Peyer's patch (tissue), 4 donors: ENCODE measurements around the gene RGS1. TPM values are rescaled to one million over a fixed set of nuclear protein-coding genes. Genes with fewer than 3 reads are reported as not detected.

Experiments used
- DNase-seq, 3 donors: peaks; one replicate each; pipeline ENCODE4 v3.0.0-alpha.2; 2017 to 2019
- H3K27ac ChIP-seq, 4 donors: fragments of 200-600 bp; sonication (generic); one replicate each; pipeline ENCODE4 v1.5.1; 2016 to 2019
- H3K27me3 ChIP-seq, 2 donors: fragments of 200-600 bp; sonication (generic); one replicate each; pipeline ENCODE4 v1.5.1; 2019
- H3K36me3 ChIP-seq, 3 donors: fragments of 200-600 bp; sonication (generic); one replicate each; pipeline ENCODE4 v1.5.1; 2016 to 2019
- H3K4me1 ChIP-seq, 4 donors: fragments of 200-600 bp; sonication (generic); one replicate each; pipeline ENCODE4 v1.5.1; 2016 to 2019
- H3K4me3 ChIP-seq, 4 donors: fragments of 200-600 bp; sonication (generic); 1 replicate in 3 of 4; 2 replicates in 1 of 4; pipeline ENCODE4 v1.5.1; 2016 to 2019; ENCODE audit warnings: mild to moderate bottlenecking in 1 of 4
- H3K9me3 ChIP-seq, 4 donors: fragments of 200-600 bp; sonication (generic); one replicate each; pipeline ENCODE4 v1.5.1; 2016 to 2019; ENCODE audit warnings: mild to moderate bottlenecking in 1 of 4
- POLR2A ChIP-seq, 2 donors: fragments of 450-650 bp; IDR thresholded peaks; one replicate each; pipeline ENCODE4 v1.5.1; 2017; ENCODE audit warnings: antibody characterized with exemption in 2 of 2, mild to moderate bottlenecking in 2 of 2, moderate library complexity in 2 of 2
- total RNA-seq, 4 donors: library from RNA; depleted of rRNA; stranded (reverse); fragments of >200 nt; gene quantifications; one replicate each; pipeline ENCODE4 v1.1.0, GENCODE V29; 2016
- TF ChIP-seq, protein P1 (sequence below), 6 experiments: fragments of 450-650 bp in 4 of 6; fragments of 200-600 bp in 2 of 6; sonication (generic) in 1 of 6; IDR thresholded peaks; one replicate each; pipeline ENCODE4 v1.5.1; 2017 to 2019; ENCODE audit warnings: antibody characterized with exemption in 6 of 6, mild to moderate bottlenecking in 3 of 6, moderate library complexity in 1 of 6

RGS1 gene
- total RNA-seq, 4 donors from 2014 or later, result 5.3 to 149 (median 20.0) TPM

DNA sequence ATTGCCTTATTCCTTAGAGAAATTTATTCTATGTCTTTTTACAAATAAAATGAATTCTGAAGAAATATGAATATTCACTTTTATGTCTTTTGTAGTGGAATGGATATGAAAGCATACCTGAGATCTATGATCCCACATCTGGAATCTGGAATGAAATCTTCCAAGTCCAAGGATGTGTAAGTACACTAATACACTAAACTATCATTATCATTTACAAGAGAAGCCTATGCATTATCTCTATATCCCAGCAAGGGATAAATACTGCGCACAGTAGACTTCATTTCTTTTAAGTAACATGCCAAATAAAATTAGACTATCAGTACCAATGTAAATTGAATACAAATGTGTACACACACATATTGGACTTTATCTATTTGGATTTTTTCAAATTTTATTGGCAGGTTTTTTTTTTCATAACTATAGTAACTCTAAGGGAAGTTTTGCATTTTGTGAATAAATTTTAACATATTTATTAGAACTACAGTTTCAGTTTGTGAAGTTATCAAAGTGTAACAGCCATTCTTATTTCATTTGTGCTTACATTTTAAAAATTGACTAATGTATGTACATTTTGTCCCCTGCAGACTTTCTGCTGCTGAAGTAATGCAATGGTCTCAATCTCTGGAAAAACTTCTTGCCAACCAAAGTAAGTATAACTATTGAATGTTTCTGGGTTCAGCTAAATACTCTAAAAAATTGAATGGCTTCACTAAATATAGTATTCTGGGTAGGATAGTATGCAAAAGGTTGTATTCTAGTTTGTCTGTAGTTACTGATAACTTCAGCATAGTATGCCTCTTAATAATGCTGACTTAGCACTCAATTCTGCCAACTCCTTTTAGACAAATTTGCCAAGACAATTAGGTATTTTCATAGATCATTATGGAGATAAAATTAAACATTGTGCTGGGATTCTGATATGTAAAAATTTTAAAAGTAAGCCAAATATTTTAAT, 894 bp downstream of the RGS1 start:
- H3K4me1 ChIP-seq, result peaks cover 0 to 4% (median 0%) of the 10 kb centered on the region in 4 donors
- H3K27me3 ChIP-seq, result no peaks in the 10 kb centered on the region
- peak overlapping the region; percentile 65 to 70 (median 68) for H3K27ac ChIP-seq
- H3K36me3 ChIP-seq, result no peaks in the 10 kb centered on the region
- no peak for TF ChIP-seq POLR2A (IDR thresholded peaks at IDR 0.05)
- TF ChIP-seq, protein P1, sequence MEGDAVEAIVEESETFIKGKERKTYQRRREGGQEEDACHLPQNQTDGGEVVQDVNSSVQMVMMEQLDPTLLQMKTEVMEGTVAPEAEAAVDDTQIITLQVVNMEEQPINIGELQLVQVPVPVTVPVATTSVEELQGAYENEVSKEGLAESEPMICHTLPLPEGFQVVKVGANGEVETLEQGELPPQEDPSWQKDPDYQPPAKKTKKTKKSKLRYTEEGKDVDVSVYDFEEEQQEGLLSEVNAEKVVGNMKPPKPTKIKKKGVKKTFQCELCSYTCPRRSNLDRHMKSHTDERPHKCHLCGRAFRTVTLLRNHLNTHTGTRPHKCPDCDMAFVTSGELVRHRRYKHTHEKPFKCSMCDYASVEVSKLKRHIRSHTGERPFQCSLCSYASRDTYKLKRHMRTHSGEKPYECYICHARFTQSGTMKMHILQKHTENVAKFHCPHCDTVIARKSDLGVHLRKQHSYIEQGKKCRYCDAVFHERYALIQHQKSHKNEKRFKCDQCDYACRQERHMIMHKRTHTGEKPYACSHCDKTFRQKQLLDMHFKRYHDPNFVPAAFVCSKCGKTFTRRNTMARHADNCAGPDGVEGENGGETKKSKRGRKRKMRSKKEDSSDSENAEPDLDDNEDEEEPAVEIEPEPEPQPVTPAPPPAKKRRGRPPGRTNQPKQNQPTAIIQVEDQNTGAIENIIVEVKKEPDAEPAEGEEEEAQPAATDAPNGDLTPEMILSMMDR (IDR thresholded peaks at IDR 0.05), result no peak
- H3K9me3 ChIP-seq, result no peaks in the 10 kb centered on the region
- no peak for DNase-seq
- H3K4me3 ChIP-seq, result peak overlapping the region in 3 of 4 donors; percentile 4 to 44 (median 44)

DNA sequence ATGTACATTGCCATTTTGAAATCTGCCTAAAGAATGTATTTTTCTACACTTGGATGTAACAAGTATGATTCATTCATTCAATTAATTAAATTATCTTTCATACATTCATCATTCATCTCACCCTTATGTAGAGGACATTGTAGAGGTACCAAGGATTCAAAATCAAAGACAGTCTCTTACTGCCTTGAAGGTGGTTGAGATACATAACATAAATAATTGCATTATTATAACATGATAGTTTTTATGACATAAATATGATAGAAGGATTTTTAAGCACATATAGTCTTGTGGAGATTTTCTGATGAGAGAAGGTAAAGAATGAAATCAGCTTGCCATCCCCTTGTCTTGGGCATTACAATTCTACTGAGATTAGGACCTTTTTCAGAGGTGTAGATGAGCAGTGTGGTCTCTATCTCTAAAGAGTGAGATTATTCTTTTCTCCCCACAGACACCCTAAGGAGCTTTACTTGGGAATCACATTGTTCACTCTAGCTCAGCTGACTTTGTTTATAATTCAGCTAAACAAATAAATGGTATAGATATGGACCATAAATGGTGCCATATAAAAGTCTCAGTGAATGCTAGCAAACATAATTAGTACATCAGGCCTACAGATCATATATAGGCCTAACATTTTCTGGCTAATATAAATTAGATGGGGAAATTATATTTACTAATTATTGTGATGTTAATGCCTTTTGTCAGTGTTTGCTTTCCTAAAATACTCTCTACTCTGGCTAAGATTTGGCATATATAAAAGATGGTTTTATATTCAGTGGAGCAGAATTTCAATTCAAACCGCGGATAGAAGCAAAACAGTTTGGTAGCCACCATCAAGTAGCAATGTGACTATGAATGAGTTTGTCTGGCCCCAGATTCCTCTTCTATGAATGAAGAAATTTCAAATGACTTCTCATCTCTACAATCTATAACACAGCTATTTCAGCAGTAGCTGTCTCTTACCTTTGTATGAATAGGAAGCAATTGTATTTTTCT, 1.9 kb downstream of the RGS1 start:
- Histone ChIP-seq H3K27ac (peak overlapping the region in 2 of 4 donors; percentile 36 to 65), H3K4me3 (peak overlapping the region in 3 of 4 donors; percentile 15 to 44 (median 30))

DNA sequence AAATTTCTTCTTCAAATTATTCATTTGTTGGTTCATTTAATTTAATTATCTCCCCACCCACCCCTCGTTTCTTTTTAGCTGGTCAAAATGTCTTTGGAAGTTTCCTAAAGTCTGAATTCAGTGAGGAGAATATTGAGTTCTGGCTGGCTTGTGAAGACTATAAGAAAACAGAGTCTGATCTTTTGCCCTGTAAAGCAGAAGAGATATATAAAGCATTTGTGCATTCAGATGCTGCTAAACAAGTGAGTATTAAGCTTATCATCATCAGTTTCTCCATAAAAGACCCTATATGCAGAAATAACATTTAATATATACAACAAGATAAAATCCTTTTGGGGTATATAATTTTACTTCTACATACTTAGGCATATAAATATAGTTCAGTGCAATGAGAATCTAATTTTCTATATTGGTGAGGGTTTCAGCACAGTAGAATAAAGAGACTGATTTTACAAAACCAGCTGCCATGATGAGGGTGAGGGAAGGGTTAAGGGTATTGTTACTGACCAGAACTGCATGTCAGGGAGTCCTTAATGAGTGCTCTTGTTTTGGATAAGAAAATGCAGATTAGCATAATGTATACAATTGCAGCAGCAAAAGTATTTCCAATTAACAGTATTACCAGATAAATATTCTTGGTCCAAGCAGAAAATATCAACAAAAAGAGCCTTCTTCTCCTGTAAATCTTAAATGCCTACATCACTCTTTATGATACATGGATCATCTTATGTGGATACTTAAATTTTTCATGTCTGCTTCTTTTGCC, 2.8 kb downstream of the RGS1 start:
- no peaks in the 10 kb centered on the region for H3K27me3 ChIP-seq
- H3K36me3 ChIP-seq, result no peaks in the 10 kb centered on the region
- H3K27ac ChIP-seq, result peak overlapping the region in 1 of 4 donors; percentile 65
- DNase-seq, result no peak
- H3K4me3 ChIP-seq, result peak overlapping the region in 3 of 4 donors; percentile 15 to 44 (median 24)
- peaks cover 0 to 4% (median 0%) of the 10 kb centered on the region in 4 donors for H3K4me1 ChIP-seq
- no peaks in the 10 kb centered on the region for H3K9me3 ChIP-seq
- no peak for TF ChIP-seq POLR2A (IDR thresholded peaks at IDR 0.05)
- TF ChIP-seq, protein P1 (IDR thresholded peaks at IDR 0.05), result no peak

More for the DNA sequence above, 1.9 kb downstream of the RGS1 start:
- no peak for DNase-seq
- H3K36me3 ChIP-seq, result no peaks in the 10 kb centered on the region
- no peaks in the 10 kb centered on the region for H3K9me3 ChIP-seq
- TF ChIP-seq, protein P1 (IDR thresholded peaks at IDR 0.05), result no peak
- TF ChIP-seq POLR2A (IDR thresholded peaks at IDR 0.05), result no peak
- no peaks in the 10 kb centered on the region for H3K27me3 ChIP-seq
- peaks cover 0 to 4% (median 0%) of the 10 kb centered on the region in 4 donors for H3K4me1 ChIP-seq

DNA sequence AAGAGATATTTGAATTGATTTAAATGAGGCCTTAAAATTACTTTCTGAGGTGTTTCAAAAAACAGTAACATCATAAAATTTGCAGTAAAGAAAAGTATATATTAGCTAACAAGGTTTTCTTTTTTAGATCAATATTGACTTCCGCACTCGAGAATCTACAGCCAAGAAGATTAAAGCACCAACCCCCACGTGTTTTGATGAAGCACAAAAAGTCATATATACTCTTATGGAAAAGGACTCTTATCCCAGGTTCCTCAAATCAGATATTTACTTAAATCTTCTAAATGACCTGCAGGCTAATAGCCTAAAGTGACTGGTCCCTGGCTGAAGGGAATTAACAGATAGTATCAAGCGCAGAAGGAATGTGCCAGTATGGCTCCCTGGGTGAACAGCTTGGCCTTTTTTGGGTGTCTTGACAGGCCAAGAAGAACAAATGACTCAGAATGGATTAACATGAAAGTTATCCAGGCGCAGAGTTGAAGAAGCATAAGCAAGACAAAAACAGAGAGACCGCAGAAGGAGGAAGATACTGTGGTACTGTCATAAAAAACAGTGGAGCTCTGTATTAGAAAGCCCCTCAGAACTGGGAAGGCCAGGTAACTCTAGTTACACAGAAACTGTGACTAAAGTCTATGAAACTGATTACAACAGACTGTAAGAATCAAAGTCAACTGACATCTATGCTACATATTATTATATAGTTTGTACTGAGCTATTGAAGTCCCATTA, 3.6 kb downstream of the RGS1 start:
- H3K4me3 ChIP-seq, result peak overlapping the region in 2 of 4 donors; percentile 2 to 44
- peaks cover 0 to 4% (median 0%) of the 10 kb centered on the region in 4 donors for H3K4me1 ChIP-seq

More for the DNA sequence above, 3.6 kb downstream of the RGS1 start:
- Histone ChIP-seq H3K27ac (peak overlapping the region in 1 of 4 donors; percentile 65), H3K27me3 (no peaks in the 10 kb centered on the region), H3K36me3 (no peaks in the 10 kb centered on the region), H3K9me3 (no peaks in the 10 kb centered on the region)
- TF ChIP-seq, protein P1 (IDR thresholded peaks at IDR 0.05), result no peak
- no peak for TF ChIP-seq POLR2A (IDR thresholded peaks at IDR 0.05)
- no peak for DNase-seq
